Measurements from ENCODE around the gene NRCAM.

DNA sequence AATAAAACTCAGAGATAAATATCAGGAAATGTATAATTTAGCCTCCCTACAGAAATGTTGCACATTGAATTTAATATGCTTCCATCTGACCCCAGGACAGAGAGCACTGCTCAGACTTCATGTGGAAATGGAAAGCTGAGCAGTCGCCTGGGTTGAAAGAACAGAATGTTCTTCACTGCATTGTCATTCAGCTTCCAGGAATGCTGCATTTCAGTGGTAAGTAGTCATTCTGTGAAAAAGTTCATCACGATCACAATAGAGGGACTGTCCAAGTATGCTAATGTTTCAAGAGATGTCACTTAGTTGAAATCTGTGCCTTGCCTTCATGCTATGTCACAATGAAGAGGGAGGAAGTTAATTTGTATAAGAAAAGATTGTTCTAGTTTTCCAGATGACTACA is 147.3 kb downstream of the NRCAM start:
- TF ChIP-seq, protein P1, sequence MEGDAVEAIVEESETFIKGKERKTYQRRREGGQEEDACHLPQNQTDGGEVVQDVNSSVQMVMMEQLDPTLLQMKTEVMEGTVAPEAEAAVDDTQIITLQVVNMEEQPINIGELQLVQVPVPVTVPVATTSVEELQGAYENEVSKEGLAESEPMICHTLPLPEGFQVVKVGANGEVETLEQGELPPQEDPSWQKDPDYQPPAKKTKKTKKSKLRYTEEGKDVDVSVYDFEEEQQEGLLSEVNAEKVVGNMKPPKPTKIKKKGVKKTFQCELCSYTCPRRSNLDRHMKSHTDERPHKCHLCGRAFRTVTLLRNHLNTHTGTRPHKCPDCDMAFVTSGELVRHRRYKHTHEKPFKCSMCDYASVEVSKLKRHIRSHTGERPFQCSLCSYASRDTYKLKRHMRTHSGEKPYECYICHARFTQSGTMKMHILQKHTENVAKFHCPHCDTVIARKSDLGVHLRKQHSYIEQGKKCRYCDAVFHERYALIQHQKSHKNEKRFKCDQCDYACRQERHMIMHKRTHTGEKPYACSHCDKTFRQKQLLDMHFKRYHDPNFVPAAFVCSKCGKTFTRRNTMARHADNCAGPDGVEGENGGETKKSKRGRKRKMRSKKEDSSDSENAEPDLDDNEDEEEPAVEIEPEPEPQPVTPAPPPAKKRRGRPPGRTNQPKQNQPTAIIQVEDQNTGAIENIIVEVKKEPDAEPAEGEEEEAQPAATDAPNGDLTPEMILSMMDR (conservative IDR thresholded peaks at IDR 0.05), result no peak
- no peak for TF ChIP-seq ZFX (IDR thresholded peaks at IDR 0.05)

Data from C4-2B (cell line).